SH-SY5Y (cell line): ENCODE results near the gene THSD1.

Experiments
- GATA2 ChIP-seq: IDR thresholded peaks from 2 replicates; pipeline ENCODE4 v1.6.1; 2011; ENCODE audit warnings: mild to moderate bottlenecking, low read depth, low read length
- GATA3 ChIP-seq: IDR thresholded peaks from 2 replicates; pipeline ENCODE4 v1.6.1; 2011; ENCODE audit warnings: low read depth, mild to moderate bottlenecking, low read length, moderate library complexity

THSD1 gene

DNA sequence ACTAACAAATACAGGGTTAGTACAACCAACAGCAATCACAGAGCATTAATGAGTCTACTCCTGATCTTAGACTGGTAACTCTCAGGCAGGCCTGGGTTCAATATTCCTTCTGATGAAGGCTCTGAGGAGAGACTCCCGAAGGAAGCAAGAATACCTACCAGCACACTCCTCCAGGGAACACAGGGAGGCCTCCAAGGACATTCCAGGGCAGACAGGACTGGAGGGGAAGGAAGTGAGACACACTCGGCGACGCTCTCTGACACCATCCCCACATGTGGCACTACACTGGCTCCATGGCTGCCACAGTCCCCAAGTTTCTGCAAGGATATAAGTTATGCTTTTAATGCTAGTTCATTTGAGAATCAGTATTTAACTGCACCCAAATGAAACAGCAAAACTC is 20.1 kb downstream of the THSD1 start:
- no peak for TF ChIP-seq GATA3
- no peak for TF ChIP-seq GATA2

DNA sequence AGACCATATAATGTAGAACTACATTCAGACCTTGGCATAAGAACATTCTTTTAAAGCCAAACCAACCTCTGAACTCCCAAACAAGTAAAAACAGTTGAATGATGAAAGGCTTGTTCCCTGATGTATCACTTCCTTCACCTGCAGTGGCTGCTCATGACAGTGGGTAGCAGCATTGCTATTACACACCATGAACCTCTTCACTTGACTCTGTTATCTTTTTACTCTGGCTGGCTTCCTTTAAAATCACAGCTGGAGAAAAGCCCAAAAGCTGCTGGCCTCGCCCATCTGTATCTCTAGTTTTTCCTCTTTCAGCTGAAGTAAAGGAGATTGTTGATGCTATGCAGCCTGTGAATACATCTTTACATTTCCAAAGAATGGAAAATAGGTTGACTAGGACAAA is 22.6 kb downstream of the THSD1 start:
- TF ChIP-seq GATA3 (no peak), GATA2 (no peak)

DNA sequence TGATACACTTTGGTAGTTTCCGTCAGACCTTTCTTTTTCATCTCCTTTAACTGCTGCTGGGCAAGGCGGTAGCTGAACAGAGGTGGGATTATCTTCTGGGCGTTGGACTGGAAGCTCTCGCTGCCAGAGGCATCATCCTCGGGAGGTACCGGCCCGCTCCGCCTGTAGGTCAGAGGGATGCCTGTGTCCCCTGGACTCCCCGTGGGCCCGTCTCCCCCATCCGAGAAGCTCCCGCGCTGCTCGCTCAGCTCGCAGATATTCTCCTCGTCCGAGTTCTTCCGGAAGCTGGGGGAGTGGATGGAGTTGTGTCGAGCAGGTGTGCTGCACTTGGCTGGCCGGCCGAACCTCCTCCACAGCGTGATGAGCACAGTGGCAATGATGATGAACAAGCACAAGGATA is 27.7 kb downstream of the THSD1 start:
- TF ChIP-seq GATA3: no peak
- no peak for TF ChIP-seq GATA2

DNA sequence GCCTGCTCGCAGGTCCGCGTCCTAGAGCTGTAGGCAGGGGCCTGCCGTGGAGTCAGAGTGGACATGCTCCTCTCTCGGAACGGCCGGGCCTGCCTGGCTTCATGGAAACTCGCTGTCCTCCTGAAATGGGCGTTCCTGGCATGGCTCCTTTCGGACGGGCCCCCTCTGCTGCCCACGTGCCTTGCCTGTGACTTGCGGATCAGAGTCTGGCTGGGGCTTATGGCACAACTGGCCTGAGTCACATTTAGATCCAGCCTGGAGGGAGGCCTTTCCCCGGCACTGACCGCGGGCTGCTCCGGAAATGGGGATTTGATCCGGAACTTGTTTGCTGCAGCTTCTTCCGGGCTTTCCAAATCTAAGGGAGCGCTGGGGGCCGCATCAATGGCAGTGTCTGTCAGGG is 28.1 kb downstream of the THSD1 start:
- TF ChIP-seq GATA3: no peak
- TF ChIP-seq GATA2: no peak

DNA sequence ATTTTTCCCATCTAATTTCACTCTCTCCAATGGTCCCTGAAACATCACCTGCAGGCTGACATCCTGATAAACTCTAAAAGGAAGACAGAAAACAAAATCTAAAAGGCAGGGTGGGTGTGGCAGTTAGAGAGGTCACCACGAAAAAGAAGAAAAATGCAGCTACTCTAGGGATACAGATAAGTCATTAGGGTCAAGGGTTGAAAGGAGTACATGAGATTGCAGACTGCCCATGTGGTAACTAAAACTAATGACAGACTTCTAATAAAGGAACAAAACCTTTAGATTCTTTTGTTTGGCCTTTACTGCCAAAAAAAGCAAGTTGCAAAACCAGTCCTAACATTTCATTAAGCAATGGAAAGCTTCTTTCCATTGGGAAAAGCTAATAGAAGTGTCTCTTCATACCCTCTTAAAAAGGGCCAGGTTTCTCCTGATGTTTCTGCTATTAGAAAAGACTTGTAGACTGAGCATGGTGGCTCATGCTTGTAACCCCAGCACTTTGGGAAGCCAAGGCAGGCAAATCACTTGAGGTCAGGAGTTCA is 31.0 kb downstream of the THSD1 start:
- TF ChIP-seq GATA3 (no peak), GATA2 (no peak)

GRCh38 chr13:52374389-52374788 is 31.6 kb downstream of the THSD1 start:
- no peak for TF ChIP-seq GATA2
- TF ChIP-seq GATA3: no peak

DNA sequence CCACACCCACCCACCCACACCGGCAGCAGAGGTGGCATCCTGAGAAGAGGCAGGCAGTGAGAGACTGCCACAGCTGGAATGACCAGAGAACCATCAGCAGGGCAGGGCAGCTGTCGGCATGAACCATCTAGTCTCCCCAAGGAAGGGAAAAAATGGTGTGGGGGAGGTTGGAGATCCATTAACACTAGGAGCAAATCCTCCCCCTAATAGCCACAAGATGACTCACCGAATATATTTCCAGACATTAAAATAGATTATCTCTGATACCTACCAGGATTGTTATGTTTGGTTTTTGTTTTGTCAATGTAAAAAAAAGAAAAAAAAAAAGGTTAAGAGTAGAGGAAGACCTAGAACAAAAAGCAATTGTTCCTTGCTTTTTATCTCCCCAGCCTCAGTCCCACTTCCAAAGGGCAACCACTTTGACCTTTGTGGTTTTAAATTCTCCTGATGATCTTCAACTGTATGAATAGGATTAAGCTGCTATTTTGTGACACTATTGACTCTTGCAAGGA is 34.2 kb downstream of the THSD1 start:
- TF ChIP-seq GATA3 (no peak), GATA2 (no peak)

GRCh38 chr13:52366291-52366690 is 39.7 kb downstream of the THSD1 start:
- TF ChIP-seq GATA2 (no peak), GATA3 (no peak)

DNA sequence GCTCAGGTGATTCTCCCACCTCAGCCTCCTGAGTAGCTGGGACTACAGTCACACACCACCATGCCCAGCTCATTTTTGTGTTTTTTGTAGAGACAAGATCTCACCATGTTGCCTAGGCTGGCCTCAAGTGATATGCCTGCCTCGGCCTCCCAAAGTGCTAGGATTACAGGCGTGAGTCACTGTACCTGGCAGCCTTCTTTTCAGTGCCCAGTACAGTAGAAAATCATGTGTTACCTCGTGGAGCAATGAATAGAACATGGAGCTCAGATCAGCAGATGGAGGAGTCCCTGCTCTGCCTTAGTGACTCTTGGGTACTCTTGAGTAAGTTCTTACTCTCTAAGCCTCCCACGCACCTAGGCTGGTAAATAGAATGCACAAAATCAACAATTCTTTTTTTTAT is 44.7 kb downstream of the THSD1 start:
- no peak for TF ChIP-seq GATA3
- TF ChIP-seq GATA2: no peak

GRCh38 chr13:52359534-52359933 is 46.4 kb downstream of the THSD1 start:
- TF ChIP-seq GATA3 (no peak), GATA2 (no peak)

DNA sequence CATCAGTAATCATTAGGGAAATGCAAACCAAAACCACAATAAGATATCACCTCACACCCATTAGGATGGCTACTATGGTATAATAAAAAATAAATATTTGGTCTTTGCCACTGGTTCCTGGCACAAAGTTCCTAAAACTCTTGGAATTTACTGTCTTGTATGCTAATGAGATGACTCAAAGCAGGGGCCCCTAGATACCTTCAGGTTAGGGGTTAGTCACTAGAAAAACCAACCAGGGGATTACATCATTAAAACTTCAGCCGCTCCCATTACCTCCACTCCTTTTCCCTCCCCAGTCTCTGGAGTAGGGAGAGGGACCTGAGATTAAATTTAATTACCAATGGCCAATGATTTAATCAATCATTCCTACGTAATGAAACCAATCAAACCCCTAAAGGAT is 49.6 kb downstream of the THSD1 start:
- TF ChIP-seq GATA2 (no peak), GATA3 (no peak)

GRCh38 chr13:52353193-52353592 is 52.8 kb downstream of the THSD1 start:
- no peak for TF ChIP-seq GATA3
- no peak for TF ChIP-seq GATA2

DNA sequence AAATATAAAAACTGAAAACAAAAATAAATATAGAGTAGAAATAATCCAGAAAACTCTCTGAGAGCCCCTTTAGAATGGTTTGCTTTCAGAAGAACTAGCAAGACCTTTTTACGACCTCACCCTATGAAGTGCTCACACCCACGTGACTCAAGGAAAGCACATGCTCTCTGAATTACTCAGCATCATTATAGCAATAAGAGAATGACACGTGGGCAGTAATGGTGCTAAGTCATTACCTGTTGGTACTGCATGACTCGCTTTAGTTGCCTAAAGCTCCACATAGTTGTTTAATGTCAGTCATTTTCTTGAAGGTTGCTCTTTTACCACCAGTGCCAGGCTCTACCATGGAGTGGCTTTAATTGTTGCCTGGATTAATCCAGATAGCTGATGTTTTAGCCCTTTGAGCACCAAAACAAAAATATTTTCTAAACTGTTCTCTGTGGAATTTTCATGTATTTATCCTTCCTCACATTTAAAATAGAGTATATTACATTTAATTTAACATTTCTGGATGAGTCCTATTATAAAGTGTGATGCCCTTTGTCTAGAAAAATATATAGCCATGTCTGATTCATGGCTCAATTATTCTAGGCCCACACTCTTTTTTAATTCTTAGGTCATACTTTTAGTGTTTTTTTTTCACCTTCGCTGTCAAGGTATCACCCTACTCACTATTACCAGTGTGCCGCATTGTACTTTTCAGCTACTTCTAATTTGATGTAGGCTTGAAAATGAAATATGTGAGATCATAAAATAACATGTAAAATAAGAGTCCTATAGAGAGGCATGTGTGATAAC is 56.8 kb downstream of the THSD1 start:
- no peak for TF ChIP-seq GATA3
- TF ChIP-seq GATA2: no peak

GRCh38 chr13:52348071-52348470 is 57.9 kb downstream of the THSD1 start:
- no peak for TF ChIP-seq GATA3
- no peak for TF ChIP-seq GATA2

DNA sequence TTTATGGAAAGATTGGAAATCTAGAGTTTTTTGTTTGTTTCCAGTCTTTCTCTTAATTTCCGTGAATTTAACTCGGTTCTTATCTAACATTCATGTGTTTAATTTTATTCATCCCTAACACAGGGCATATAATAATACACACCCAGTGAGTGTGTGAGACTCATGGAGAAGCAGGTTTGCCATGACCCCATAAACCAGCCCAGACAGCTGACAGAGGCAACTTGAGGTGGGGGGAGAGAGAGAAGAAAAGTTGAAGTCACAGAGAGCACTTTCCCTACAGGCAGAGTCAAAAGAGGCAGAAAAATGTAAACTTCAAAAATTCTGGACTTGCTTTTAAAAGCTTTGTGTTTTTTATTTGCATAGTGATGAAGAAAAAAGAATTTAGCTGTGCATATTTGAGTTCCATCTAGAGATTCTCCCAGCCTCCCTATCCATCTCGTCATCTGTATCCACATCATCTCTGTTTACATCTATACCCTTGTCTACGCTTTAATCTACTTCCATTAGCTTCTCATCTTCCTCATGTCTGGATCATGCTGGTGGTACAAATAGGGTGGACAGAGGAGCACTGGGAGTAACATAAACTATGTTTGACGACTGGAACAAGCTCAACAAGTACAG is 60.2 kb downstream of the THSD1 start:
- TF ChIP-seq GATA3 (no peak), GATA2 (no peak)

GRCh38 chr13:52345048-52345447 is 60.9 kb downstream of the THSD1 start:
- TF ChIP-seq GATA2: no peak
- TF ChIP-seq GATA3: no peak

GRCh38 chr13:52344108-52344507 is 61.9 kb downstream of the THSD1 start:
- TF ChIP-seq GATA2 (no peak), GATA3 (no peak)
